Kidney epithelial cell (primary cell): ENCODE results near the gene FCGR3B. TPM values are rescaled to one million over a fixed set of nuclear protein-coding genes. Genes with fewer than 3 reads are reported as not detected.
"Not testable (repeated sequence)": the region's sequence is repeated elsewhere in the genome, so short reads cannot be mapped to it uniquely, and the experiment has no call there.

Experiments
- DNase-seq: peaks from one replicate; pipeline ENCODE4 v3.0.0-alpha.2; 2010; ENCODE audit warnings: low read depth
- H3K27me3 ChIP-seq: 2 replicates; pipeline ENCODE4 v1.6.0; 2011; ENCODE audit warnings: low read length; ENCODE audit not compliant: control insufficient read depth, insufficient read depth
- H3K36me3 ChIP-seq: 2 replicates; pipeline ENCODE4 v1.5.1; 2011; ENCODE audit warnings: low read length; ENCODE audit not compliant: control insufficient read depth, insufficient read depth
- H3K4me3 ChIP-seq: 2 replicates; pipeline ENCODE4 v1.5.1; 2011; ENCODE audit warnings: low read depth, mild to moderate bottlenecking, control low read depth, low read length
- CTCF ChIP-seq: IDR thresholded peaks from 2 replicates; pipeline ENCODE4 v1.5.1; 2011; ENCODE audit warnings: mild to moderate bottlenecking, moderate library complexity, low read length, control low read depth, inconsistent platforms; ENCODE audit not compliant: insufficient read depth, poor library complexity, severe bottlenecking
- total RNA-seq: library from RNA; depleted of rRNA; stranded (reverse); fragments of >200 nt; gene quantifications from 2 replicates; pipeline ENCODE4 v1.2.3, GENCODE V29; 2015

Gene FCGR3B
- total RNA-seq, 1 donor from 2014 or later, result not detected

GRCh38 chr1:161662684-161663339 is 31.8 kb upstream of the FCGR3B start, which contains the start of gene FCGR2B:
Gene FCGR2B, plus strand, starts transcription at chr1:161663143. Its CDS starts 99 bp downstream, at chr1:161663242.
- H3K36me3 ChIP-seq, DNase-seq, H3K4me3 ChIP-seq, H3K27me3 ChIP-seq: not testable (repeated sequence)

GRCh38 chr1:161661660-161662311 is 30.8 kb upstream of the FCGR3B start:
- not testable (repeated sequence) for H3K36me3 ChIP-seq, H3K27me3 ChIP-seq, DNase-seq

GRCh38 chr1:161658524-161658923 is 27.5 kb upstream of the FCGR3B start:
- not testable (repeated sequence) for DNase-seq, H3K27me3 ChIP-seq, H3K36me3 ChIP-seq, H3K4me3 ChIP-seq

More at GRCh38 chr1:161661660-161662311, 30.8 kb upstream of the FCGR3B start:
- H3K4me3 ChIP-seq, result not testable (repeated sequence)

GRCh38 chr1:161653971-161654370 is 23.0 kb upstream of the FCGR3B start:
- H3K27me3 ChIP-seq, H3K4me3 ChIP-seq, H3K36me3 ChIP-seq, DNase-seq: not testable (repeated sequence)

GRCh38 chr1:161653541-161653940 is 22.6 kb upstream of the FCGR3B start:
- H3K27me3 ChIP-seq, H3K4me3 ChIP-seq, H3K36me3 ChIP-seq, DNase-seq: not testable (repeated sequence)

GRCh38 chr1:161647507-161648360 is 16.8 kb upstream of the FCGR3B start:
- not testable (repeated sequence) for H3K36me3 ChIP-seq, H3K27me3 ChIP-seq, DNase-seq, H3K4me3 ChIP-seq
- peak; percentile 34 for TF ChIP-seq CTCF

- not testable (repeated sequence) for H3K4me3 ChIP-seq, H3K27me3 ChIP-seq, DNase-seq, H3K36me3 ChIP-seq
These were observed 13.9 kb upstream of the FCGR3B start for GRCh38 chr1:161644855-161645254.

- H3K4me3 ChIP-seq, H3K36me3 ChIP-seq, H3K27me3 ChIP-seq, DNase-seq: not testable (repeated sequence)
These were observed 12.7 kb upstream of the FCGR3B start for GRCh38 chr1:161643481-161644208.

- not testable (repeated sequence) for DNase-seq, H3K4me3 ChIP-seq, H3K36me3 ChIP-seq, H3K27me3 ChIP-seq
These were observed 11.7 kb upstream of the FCGR3B start for GRCh38 chr1:161642697-161643096.

- DNase-seq, H3K36me3 ChIP-seq, H3K4me3 ChIP-seq, H3K27me3 ChIP-seq: not testable (repeated sequence)
These were observed 8.2 kb upstream of the FCGR3B start for GRCh38 chr1:161639203-161639602.

GRCh38 chr1:161638251-161638993 is 7.4 kb upstream of the FCGR3B start:
- H3K4me3 ChIP-seq, H3K27me3 ChIP-seq, H3K36me3 ChIP-seq, DNase-seq: not testable (repeated sequence)

GRCh38 chr1:161636976-161637375 is 6.0 kb upstream of the FCGR3B start:
- not testable (repeated sequence) for H3K27me3 ChIP-seq, DNase-seq, H3K4me3 ChIP-seq, H3K36me3 ChIP-seq
